ENCODE results near the gene CLCA2.
A peak's percentile ranks its signal among the peaks of the same experiment; 100 is the strongest.
"Not testable (repeated sequence)": the region's sequence is repeated elsewhere in the genome, so short reads cannot be mapped to it uniquely, and the experiment has no call there.

Gene CLCA2

GRCh38 chr1:86478416-86479156 lies 54.6 kb downstream of the CLCA2 start:
- DNase-seq = no peak

GRCh38 chr1:86481966-86482365 lies 58.0 kb downstream of the CLCA2 start:
- no peak for DNase-seq

DNA sequence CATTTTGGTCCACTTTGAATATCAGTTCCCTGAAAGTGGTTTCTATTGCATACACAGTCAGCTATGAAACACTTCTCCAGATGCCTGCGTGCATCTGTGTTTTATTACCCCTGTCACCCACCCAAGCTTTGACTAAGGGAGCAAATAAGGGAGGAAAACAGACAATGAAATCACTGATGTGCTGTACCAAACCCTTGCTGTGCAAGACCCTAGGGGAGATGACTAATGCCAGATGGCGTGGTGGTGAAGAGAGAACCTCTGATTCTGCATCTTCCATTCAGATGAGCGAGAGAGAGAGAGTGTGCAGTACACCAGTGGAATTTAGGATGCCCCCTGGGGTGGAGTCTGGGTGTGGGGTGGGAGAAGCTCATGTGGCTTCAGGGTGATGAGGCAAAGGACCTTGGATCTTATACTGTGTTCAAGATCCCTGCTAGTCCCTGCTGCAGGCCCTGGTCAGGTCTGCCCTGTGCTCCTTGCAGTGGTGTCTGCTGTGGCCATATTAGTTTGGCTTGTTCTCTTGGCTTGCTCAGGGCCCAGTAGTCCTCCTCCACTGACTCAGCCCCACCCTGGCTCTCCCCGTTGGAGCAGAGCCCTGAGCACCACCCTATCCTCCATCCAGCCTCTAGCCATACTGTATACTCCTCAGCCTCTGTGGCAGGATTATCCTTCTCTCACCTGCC lies 63.3 kb downstream of the CLCA2 start:
- peak; percentile 97 for DNase-seq

- DNase-seq = no peak
These were observed 63.8 kb downstream of the CLCA2 start for GRCh38 chr1:86487811-86488141.

GRCh38 chr1:86489242-86489878 lies 65.4 kb downstream of the CLCA2 start:
- DNase-seq = no peak

DNA sequence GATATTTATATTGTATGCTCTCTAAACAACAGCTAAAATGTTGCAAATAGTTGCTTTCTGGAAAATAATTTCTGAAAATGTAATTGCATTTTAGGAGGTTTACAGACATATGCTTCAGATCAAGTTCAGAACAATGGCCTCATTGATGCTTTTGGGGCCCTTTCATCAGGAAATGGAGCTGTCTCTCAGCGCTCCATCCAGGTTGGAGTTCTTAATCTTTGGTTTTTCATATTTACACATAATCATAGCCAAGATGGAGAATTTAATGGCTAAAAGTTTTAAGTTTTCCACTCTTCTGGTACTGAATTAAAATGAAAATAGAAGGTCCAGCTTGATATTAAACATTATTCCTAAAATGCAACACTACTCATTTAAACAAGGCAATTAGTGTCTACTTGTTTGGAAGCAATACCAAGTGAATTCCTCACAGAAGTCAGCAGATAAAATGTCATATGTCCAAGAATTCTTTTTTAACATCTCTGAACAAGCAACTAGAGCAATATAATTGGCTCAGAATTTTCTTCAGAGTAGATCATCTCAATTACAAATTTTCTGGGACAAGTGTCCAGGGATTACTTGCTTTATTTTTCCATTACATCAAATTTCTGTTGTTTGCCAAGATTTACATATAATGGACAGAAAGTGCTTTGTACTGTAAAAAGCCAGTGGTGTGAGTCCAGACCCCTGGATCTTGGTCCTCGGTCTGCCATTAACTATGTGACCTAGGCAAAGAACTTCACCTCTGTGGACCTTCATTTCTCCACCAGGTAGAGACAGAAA lies 67.4 kb downstream of the CLCA2 start:
- no peak for DNase-seq

DNA sequence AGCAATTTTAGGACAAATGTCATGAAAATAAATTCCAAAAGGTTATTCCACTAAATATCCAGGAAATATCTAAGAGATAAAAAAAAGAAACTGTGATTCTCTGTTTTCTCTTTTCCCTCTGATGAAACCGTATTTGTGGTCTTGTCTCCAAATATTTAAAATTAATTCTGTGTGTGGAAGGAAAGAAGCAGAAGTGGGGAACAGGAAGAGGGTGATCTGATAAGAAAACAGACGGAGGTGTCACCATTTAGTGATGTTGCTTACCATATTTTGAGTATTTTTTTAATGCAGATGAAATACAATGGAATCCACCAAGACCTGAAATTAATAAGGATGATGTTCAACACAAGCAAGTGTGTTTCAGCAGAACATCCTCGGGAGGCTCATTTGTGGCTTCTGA lies 74.3 kb downstream of the CLCA2 start:
- DNase-seq = no peak

DNA sequence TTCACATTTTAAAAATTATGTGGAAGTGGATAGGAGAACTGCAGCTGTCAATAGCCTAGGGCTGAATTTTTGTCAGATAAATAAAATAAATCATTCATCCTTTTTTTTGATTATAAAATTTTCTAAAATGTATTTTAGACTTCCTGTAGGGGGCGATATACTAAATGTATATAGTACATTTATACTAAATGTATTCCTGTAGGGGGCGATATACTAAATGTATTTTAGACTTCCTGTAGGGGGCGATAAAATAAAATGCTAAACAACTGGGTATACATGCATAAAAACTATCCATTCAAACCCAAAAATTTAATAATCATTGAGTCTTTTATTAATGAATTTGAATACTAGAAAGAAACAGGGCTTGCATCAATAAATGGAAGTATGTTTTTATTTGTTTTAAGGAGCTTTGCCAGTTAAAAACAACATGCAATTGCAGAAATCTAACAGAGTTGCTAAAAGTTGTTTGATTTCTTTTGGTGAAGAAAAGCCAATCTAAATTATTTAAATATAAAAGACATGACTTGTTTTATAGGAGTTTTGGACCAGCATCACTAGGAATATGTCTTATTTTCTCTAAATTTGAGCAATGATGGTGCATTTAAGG lies 76.1 kb downstream of the CLCA2 start:
- DNase-seq = no peak

DNA sequence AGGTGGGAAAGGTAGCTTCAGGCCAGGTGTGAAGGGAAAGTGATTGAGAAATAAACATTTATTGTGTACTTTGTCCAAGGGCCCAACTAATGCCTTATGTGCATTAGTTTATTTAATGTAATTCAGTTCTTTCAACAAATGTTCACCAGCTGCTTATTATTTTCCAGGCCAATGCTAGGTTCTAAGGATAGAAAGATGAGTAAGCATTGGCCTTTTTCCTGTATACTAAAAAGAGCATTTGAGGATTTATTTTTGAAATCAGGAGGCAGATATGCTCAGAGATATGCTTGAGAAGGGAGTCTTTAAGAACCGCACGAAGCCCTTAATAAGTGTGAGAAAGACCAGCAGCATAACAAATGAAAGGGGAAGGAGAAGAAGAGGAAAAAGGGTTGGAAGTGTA lies 76.7 kb downstream of the CLCA2 start:
- DNase-seq = no peak

DNA sequence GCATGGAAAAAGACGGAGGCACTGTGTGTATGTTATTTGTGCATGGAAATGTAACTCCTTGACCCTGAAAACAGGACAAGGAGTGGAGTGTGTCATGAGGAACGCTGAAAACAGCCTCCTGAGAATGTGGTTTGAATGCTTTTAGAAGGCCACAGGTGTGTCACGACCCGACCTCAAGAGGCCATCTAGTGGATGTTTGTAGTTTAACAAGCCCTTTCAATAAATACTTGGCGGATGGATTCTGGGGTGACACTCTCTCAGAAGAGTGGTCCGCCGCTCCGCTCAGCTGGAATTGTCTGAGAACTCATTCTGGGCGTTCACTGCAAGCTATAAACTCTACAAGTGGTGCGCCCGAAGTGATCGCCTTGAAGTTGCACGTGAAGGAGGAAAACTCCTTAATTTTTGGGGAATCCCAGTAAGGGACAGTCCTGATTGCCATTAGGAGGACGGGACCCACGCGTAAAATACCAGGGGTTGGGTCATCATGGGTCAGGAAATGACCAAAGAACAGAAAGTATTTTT lies 78.2 kb downstream of the CLCA2 start:
- DNase-seq = not testable (repeated sequence)

DNA sequence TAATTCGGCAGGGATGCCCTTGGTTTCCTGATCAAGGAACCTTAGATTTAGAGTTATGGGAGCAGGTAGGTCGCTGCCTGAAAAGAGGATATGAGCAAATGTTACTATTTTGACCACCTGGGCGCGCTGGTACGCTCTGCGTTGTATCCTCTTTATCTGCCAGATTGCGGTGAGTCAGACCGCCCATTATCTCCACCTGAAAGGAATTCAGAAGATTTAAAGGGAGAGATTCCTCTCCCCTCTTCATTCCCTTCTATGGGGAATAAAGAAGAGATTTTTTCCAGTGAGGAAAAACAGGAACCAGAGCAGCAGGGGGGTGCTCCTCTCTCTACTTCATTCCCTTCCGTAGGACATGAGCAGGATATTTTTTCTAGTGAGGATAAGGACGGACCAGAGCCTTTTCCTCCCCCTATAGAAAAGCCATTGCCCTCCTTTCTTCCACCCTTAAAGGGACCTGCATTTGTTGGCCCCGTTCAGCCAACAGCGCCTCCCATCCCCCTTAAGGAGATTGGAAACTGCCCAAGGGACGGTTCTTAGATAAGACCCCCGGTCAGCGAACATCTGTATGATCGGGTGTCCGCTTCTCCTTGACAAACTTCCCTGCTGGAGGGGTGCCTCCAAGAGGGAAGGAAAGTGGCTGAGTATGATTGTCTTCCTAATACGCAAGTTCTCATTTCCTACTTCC lies 78.9 kb downstream of the CLCA2 start:
- DNase-seq = no peak

DNA sequence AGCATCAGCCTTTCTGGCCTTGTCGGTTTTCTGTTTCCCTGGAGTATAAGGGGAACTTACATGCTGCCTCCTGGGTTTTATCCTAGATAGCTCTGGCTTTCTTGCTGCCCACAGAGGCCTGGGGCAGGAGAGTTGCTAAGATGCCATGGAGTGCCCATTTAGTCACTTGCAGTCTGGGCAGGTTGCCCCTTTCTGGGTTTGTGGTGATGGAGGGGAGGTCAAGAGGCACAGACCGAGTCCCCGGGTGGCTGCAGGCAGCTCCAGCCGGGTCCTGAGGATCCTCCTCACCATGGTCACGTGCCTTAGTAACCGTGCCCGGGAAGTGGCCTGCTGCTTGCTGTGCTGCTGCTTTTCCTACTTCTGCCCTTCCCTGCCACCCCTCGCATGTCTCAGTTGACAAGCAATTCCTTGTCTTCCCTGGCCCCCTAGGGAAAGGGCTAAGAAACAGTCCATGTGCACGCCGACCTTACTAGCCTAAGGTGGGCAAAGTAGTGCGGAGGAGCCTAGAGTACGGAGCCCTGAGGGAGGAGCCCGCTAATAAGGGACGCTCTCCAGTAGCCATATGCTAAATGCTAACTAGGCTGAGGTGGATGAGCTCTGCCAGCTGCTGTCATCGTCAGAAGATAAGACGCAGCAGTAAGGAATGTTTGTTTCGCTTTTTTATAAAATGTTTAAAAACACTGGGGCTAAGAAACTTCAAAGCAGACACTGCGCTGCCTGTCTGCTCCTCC lies 79.6 kb downstream of the CLCA2 start:
- DNase-seq = no peak

GRCh38 chr1:86504137-86504479 lies 80.1 kb downstream of the CLCA2 start:
- DNase-seq = no peak

DNA sequence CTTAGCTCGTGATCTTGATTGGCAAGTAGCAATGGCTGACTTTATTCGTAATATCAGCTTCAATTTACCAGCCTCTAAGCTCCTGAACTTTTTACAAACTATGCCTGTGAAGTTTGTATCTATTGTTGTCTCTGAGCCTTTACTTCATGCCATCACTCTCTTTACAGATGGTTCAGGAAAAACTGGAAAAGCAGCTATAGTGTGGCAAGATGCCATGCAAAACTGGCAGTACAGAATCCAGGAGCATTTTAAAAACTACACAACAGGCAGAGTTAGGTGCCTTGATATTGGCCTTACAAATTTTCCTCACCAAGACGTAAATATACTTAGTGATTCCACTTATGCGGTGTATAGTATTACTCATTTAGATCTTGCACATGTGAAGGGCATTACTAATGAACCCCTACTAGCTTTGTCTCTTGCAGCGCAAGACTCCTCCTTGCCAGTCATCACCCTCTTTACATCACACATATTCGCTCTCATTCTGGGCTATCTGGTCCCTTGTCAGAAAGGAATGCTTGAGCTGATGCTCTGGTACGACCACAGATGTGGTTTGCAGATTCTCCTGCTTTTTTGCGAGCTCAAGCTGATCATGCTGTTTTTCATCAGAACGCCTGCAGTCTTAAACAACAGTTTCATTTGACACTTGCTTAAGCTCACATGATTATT lies 81.1 kb downstream of the CLCA2 start:
- DNase-seq = peak; percentile 74

DNA sequence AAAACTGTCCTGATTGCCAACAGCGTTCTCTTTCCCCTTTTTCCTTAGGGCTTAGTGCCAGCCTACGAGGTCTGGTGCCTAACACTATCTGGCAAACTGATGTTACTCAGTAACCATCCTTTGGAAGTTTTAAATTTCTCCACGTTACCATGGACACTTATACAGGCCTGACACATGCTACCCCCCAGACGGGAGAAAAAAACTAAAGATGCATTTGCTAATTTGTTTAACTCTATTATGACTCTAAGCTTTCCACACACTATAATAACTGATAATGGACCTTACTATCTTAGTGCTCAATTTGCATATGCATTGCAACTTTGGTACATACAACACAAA lies 81.6 kb downstream of the CLCA2 start:
- no peak for DNase-seq

All from fibroblast of skin of abdomen (primary cell).